Germinal center (tissue), 1 donor: ENCODE results near the gene CRY1.
A peak's percentile ranks its signal among the peaks of the same experiment; 100 is the strongest.

Experiments used
- DNase-seq: peaks from one replicate; pipeline ENCODE4 v3.0.0; 2012; ENCODE audit warnings: mixed read lengths, low spot score

Gene CRY1

DNA sequence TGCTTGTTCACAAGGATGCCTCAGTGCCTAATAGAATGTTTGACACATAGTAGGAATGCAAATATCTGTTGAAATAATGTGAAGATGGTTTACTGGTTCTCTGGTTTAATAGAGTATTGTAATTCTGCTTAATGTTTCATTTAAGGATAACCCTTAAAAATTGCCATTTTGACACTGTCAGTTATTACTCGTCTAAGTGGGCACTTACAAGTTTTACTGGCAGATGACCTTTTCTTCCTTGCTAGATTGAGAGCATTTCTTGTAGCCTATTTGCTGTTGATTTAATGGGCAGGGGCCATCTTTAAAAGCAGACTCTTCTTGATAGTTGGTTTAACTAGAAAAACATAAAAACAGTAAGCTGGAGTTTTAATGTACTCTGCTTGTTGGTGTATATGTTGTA, 135.8 kb downstream of the CRY1 start:
- no peak for DNase-seq

DNA sequence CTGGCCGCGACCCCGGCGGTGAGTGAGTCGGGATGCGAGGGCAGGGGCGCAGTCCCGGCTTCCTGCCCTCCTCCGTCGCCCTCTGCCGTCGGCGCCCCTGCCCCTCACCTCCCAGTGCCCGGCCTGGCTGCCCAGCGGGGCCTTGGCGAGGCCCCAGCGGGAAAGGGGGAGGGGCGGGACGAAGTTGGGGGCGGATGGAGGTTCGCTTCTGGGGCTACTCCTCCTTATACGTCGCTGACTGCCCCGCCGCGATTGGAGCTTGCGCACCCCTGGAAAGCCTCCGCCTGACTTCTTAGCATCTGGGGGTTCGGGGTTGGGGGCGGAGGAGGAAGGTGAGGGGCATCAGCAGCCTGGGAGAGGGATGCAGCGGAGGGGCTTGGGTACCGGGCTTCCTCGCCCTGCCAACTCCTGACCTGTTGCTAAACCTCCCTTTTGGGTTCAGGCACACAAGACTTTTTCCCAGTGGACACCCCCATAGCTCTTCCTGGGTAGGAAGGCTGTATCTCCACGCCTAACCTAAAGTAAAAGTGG, 137.2 kb downstream of the CRY1 start:
- peak; percentile 64 for DNase-seq

DNA sequence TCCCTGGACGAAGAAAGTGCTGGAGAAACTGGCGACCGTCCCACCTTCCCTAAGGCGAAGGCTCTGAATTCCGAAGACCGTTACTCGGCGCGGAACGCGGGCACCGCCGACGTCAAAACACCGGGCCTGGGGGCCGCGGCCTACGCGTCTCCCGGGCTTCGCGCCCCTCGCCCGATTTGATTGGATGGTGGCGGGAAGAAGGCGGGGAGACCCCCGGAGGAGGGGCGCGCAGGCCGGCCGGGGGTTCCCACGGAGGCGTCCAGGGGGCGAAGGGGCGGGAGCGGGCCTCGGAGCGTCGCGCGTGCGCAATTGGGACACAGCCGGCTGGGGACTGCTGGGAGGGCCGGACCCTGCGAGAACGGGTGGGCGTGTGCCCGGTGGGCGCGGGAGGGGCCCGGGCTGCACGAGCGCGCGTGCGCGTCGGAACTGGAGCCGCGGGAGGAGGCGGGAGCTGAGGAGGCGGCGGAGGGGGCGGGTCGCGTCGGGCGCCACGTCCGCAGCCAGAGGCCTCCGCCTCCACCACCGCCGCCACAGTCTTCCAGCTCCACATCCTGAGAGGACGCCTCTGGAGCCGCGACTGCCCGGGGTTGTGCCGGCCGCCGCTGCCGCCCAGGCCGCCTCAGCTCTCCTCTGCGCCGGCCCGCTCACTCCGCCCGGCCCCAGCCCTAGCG, 137.8 kb downstream of the CRY1 start, which contains the start of gene TMEM263:
TMEM263 (plus strand) TSS at position 531 of the 671 bp plus-strand sequence. CDS start 11,210 bp downstream, outside the sequence.
- peak; percentile 96 for DNase-seq

DNA sequence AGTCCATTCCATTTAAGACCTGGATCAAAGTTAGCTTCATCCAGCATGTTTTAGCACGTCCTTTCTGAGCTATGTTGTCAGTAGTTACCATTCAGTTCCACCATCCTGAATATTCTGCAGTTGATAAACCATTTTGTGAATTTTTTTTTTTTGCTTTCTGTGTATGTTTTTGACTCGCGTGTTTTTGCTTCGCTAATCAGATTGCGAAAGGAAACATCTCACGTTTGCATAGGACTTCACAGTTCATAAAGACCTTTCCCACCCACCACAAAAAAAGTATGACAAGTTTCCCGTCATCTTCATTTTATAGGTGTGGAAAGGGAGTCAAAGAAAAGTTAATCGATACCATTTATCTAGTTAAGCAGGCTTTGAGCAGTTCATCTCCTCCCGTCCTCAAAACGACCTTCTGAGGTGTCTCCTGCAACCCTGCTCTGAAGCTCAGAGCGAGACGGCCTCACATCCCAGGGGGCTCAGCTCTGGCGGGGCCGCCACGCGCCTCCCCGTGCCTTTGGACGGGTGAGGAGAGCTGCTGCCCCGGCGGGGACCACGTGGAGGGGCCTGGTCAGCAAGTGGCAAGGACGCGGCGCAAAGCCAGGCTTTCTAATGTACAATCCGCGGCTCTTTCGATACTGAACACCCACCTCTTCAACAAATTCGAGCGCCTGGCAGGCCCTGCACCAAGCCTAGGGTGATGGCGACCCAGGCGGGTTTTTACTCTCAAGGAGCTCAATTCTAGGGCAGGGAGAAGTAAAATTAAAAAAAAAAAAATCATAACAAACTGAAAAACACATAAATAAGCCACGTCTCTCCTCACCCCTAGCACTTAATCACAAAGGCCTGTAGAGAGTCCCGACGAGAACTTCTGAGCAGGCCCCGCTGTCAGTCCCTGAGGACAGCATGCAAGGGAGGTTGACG, 138.6 kb downstream of the CRY1 start:
- DNase-seq, result peak; percentile 6

DNA sequence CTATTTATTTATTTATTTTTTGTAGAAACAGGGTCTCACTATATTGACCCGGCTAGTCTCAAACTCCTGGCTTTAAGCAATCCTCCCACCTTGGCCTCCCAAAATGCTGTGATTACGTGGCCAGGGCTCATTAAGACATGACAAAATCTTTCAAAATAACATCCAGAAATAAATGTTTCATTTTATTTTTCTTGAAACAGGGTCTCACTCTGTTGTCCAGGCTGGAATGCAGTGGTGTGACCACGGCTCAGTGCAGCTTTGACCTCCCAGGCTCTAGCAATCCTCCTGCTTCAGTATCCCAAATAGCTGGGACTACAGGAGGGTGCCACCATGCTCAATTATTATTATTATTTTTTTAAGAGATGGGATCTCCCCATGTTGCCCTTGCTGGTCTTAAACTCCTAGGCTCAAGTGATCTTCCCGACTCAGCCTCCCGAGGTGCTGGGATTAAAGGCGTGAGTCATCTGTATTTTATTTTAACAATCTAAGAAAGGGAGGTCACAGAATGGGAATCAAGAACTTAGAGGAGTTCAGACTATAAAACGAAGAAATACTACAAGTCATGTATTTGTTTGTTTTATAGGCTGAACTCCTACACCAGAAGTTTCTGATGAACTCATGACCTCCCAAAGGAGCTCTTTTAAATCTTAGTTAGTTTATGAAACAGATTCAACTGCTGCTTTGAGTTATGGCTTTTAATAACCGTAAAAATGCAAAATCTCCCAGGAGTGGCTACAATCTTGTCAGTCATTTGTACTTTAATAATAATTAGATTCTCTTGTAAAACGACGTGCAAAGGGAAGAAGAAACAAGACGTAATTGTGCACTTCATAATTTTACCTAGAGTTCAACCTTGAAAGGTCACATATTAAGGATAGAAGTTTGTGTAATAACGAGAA, 139.7 kb downstream of the CRY1 start:
- no peak for DNase-seq

DNA sequence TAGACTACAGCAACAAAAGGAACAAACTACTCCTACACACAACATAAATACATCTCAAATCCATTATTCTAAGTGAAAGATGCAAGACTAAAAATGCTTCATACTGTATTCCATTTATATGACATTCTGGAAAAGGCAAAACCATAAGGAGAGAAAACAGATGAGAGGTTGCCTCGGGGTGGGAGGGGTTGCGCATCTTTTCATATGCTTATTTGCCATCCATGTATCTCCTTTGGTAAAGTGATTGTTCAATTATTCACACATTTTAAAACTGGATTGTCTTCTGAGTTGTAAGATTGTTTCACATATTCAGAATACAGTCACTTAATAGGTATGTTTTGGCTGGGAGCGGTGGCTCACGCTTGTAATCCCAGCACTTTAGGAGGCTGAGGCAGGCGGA, 142.8 kb downstream of the CRY1 start:
- no peak for DNase-seq

DNA sequence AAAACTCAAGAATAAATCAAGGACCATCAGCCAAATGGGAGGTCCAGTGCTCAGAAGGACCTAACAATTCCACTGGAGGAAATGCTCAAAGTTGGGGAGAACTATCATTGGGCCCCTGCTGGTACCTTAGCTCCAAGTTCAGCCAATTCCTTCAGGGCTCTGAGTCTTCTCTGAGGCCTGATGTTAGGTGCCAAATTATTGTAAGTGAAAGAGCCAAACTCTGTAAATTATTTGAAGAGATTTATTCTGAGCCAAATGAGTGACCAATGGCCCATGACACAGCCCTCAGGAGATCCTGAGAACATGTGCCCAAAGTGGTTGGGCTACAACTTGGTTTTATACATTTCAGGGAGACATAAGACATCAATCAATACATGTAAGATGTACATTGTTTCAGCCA, 145.9 kb downstream of the CRY1 start:
- DNase-seq, result no peak

DNA sequence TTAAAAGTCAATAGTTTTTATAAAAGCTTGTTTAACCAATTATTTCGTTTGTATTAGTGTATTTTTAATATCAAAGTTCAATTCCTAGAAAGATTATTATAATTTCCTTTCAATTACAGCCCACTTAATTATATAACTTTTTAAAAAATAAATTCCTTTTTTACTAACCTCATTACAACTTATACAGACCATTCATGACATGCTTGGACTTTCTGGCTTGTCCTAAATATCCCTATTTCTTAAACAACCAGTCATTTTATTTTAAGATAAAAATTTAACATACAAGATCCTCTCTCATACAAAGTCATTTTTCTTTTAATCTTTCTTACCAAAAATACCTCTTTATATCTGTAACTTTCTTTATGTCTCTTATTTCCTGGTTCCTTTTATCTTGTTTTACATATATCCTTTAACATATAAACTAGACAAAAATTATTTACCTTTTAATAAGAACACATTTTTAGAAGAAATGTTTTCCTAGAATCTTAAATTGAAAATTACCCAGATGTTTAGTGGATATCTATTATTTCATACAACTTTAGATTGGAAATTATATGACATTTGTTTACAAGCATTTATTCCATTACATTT, 148.0 kb downstream of the CRY1 start:
- DNase-seq, result no peak

DNA sequence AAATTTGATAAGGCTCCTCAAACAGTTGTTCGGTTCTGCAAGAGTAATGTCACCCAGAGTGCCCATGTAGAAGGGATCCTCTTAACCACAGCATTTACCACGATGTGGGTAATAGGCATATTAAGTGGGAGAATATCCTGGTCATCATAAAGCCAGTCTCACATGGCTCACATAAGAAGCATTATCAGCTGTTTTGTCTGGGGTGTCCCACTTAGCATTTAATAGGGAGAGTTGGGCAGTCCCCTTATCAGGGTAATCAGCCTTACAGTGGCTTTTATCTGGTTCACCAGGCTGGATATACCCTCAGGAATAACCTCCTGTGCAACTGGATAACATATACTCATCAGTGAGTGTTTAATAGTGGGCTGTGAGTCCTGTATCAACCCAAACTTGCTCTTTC, 150.6 kb downstream of the CRY1 start:
- DNase-seq, result no peak

DNA sequence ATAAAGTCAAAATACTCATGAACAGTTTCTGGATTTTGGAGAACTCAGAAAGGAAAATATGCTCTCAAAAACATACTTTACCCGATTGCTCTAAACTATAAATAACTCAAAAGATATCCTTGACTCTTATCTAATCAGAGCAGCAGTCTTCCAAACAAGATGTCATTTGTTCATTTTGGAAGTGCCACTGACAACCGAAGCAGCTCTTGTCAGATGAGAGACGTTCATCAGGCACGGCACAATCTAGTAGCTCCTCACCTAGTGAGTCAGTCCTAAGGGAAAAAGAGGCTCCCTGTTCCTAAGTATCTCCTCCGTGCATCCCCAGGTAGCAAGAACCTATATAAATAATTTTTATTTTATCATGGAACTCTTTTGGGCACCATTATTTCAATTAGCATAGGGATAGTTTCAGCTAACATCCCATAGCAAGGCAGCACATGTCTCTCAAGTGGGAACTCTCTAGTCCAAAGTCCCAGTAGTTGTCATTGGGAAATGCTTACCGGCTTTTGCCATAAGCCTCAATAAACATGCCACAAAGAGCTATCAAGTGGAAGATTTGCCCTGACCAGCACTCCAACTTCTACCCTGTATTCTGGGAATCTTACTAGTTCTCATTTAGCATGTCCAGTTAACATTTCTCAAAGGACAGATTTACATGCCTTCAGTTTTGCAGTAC, 151.7 kb downstream of the CRY1 start:
- no peak for DNase-seq
